NOMO-1 treated with dmso at 0.1 percent for 144 hours (cell line): ENCODE measurements around the gene HMG20A.
A peak's percentile ranks its signal among the peaks of the same experiment; 100 is the strongest.

Experiments
- DNase-seq: peaks from one replicate; lab custom pipeline; 2025; ENCODE audit not compliant: unreplicated experiment; lab: John Stamatoyannopoulos, UW

Gene HMG20A

DNA sequence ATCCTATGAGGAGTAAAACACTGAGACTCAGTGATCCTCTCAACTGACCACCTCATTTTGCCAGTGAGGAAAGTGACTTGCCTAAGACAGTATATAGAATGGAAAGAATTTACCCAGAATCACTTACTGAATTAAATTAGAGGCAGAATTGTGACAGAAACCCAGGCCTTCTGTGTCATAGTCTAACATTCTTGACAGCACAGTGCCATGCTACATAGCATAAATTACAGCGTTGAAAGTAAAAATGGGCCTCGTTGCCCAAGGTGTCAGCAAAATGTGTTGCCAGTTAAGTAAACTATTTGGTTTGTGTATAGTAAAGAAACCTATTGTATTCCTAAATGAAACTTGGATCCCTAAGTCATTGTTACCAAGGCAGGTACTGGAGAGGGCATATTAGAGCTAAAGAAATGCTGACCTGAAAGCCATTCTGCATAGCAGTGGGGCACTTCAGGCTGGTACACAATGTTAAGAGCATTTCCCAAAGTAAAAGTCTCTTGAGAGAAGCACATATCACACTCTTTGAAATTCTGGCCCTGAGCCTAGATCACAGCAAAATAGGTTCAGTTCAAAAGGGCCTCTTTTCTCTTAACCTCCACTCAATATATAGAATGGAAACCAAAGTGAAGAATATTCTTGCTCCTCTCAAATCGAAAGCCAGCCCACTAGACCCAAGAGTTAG, 53.8 kb downstream of the HMG20A start:
- no peak for DNase-seq

DNA sequence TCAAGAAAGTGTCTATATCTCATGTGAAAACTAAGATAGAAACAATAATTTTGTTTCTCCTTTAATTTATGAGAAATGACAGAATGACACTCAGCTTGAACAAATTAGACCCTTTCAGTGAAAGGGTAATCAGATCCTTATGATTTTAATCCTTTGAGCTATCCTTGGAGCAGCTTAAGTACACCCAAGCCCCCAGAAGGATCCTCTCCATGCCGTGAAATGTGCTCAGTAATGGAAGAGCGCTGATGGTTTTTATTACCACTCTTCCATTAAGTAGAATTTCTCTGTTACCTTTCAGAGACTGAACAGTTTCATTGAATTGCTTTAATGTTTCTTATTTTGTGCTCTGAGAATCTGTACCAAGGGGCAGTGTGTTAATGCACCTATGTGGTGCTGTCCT, 54.3 kb downstream of the HMG20A start:
- no peak for DNase-seq

DNA sequence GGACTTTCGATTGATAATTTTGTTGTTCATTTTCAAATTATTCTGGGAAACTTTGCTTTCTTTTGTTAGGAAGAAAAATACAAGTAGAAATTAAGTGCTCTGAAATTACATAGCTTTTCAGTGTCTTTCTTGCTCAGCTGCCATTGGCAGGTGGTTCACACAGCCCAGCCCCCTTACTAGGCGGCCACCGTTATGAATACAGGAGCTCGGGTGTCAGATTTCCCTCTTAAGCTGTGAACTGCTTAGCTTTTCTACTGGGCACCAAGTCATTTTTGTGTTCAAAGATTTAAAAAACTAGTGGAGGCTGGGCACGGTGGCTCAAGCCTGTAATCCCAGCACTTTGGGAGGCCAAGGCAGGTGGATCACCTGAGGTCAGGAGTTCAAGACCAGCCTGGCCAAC, 55.2 kb downstream of the HMG20A start:
- no peak for DNase-seq

DNA sequence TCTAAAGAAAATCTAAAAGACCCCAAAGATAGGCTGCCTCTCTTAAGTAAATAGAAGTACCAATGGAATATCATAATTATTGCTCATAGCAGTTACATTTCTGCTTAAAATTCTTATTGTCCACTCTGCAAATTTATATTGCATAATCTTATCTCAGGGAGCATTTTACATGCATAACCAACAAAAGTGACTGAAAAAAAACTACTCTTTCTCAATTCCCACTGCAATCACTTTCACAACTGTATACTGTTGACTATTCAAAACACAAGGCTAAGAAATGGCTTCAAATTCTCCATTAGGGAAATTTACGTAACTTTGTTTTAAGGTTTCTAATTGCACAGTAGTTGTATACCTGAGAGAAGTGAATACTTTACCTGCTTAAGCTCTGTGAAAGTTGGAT, 56.3 kb downstream of the HMG20A start:
- DNase-seq, result no peak

DNA sequence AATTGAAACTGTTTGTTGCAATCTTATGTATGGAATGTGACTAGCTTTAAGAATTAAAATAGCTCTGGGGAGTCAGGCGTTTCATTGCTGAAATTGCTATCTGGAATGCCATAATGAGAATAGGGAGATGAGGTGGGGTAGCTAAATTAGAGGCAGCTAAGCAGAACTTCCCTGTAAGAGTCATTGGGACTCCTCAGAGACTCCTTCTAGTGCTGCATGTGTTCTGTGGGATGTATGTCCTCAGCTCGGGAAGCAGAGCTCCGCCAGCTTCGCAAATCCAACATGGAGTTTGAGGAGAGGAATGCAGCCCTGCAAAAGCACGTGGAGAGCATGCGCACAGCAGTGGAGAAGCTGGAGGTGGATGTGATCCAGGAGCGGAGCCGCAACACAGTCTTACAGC, 57.4 kb downstream of the HMG20A start:
- DNase-seq, result no peak

DNA sequence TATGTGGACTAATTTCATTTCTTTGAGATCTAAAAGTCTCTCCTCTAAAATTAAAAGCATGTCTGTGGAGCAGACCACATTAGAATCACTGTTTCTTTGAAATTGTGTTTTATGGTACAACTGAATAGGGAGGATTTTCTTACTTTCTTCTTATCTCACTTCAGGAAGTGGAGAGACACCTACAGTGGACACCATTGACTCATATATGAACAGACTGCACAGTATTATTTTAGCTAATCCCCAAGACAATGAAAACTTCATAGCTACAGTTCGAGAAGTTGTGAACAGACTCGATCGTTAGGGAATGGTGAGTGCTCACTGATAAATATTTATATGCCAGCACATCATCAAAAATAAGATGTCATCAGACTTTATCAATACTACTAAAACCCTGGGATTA, 58.3 kb downstream of the HMG20A start:
- DNase-seq, result no peak

DNA sequence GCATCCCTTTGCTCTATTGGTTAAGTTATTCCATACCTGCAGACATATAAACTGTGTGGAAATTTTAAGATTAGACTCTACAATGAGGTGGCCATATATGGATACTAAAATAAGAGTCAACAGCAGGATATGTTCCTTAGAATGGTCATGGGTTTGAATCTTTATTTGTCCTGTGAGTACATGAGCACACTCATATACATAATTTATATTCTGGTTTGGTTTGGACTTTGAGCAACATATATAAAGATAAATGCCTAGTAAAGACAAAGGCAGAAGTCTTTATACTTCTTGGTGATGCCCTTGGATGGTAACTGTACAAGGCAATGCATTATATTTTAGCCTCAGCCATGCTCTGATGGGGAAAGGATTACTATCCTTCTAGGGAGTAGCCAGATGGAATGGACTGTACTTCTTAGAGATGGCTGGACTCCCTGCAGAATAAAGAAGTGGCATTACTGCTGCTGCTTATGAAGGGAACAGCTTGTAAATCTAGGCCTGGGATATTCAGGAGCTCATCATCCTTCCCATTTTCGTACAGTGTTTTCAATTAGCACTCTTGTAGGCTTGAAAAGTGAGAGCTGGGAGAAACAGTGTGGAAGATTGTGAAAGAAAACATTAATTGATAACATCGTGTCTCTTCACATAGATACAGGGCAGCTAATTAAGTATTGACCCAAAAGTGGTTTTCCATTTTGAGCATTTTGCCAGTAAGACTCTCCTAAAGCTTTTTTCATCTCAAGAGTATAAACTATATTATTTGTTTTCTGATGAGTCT, 60.4 kb downstream of the HMG20A start:
- no peak for DNase-seq

DNA sequence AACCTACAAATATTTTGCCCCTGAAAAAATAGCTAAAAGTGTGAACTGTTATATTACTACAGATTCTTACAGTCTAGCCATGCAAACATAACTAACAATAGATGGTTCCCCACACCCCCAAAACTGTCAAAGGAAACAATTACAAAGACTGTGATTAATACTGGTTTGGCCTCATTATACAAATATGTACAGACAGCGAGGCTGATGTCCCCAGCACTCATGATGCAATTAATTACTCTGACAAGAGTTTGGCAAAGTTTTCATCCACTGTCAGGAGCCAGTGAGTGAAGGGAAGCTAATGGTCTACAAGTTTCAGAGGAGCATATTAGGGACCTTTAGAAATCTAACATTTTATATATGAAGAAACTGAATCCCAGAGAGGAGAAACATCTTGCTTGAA, 61.0 kb downstream of the HMG20A start:
- DNase-seq, result no peak

DNA sequence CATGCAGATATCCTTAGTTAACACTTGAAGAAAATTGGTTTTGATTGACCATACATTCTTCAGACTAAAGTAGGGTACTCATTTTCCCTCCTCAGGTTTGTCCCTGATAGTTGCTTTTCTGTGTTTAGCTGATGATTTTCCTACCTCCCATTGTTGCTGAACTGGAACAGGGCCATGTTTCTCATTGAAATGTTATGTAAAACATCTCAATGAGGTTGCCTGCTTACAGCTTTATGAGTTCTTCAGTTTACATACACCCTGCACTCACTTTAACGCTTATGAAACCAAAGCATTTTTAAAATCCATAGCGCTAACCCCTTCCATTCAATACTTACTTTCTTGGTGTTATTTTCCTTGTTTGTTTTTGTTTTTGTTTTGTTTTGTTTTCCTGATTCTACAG, 61.9 kb downstream of the HMG20A start:
- no peak for DNase-seq

DNA sequence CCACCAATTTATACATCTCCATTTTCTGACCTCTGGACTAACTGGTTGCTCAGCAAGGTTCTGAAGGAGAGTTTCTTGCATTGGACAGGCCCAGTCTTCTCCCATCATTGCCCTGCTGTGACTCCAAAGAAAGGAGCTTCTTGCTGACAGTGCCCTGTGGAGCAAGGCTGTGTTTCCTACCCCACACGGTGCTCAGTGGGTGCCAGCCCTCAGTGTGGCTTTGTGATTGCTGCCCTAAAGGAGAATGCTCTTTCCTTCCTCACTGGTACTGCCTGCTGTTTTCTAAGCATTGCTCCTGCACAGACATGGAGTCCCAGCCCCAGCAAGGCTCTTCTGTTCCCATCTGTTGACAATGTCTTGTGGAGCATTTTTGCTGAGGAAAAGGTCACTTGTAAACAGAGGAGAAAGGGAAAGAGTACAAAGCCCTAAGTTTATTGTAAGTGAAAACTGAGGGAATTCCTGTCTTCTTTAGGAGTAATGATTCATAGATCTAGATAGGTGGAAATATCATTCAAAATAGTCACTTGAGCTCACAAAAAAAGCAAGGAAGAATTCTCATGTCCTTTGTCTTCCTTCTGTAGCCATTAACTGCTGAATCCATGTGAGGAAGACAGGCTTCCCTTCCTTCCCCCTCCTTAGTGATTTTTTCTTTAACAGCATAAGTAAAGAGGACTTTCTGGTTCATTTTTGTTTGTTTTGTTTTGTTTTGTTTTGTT, 62.9 kb downstream of the HMG20A start:
- DNase-seq, result no peak

DNA sequence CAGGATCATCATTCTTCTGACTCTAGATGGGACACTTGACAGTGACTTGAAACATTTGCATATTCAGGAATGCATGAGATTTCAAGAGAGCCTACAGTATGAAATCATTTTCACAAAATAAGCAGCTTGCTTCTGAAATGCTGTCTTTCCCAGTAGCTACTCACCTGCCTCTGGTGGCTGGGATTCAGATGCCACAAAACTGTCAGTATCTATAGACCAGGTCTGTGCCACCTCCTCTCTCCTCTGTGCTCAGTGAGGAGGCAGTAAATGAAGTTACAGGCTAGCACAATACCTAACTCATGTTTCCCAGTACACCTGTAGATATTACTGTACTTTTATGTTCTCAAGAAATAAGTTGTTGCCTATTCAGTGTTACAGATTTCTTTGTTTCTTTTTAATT, 64.3 kb downstream of the HMG20A start:
- no peak for DNase-seq

DNA sequence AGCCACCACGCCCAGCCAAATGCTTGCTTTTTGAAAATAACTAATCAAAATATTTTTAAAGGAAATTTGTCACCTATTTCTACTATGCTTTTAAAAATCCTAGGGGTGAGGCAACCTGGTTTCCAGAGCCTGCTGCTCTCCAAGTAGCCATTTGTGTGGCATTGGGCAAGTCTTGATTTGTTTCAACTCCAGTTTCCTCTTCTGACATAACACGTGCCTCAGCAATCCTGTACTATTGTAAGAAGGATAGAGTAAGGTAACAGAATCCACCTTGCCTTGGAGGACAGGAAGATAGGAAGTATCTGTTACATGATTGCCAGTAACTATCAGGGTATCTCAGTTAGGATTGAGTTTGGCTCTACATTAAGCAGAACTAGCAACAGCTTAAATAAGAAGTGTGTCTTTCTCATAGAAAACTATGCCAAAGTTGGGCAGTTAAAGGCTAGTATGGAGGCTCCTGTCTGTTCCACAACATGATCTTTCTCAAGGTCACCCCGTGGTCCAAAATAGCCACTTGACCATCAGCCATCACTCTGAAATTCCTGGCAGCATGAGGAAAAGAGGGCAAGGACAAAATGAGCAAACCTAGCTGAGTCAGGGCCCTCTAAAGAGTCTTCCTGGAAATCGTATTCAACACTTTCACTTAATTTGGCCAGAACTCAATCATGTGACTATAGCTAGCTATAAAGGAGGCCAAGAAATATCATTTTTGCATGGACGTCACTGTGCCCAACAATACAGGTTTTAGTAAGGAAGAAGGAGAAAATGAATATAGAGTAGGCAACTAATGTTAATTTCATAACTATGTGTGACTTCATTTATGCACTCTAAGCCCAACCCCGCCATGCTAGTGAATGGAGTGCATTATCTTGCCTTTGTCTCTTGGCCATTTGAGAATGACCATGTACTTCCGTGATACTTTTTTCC, 66.1 kb downstream of the HMG20A start:
- DNase-seq, result no peak

DNA sequence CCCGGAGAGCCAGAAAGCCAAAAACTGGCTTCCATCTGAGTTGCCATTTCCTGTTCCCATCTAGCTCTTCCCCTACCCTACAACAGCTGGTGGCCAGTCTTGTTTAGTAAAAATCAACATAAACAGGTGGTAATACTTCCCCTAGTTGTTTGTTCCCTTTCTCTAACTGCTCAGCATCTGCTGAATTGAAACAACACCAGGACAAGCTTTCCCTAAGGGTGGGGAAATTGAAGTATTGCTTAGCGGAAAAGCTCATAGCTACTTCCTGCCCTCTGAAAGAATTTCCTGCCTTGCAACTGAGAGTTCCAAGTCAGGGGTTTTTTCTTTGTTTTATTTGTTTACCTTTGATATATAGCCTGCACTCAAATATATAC, 66.8 kb downstream of the HMG20A start:
- DNase-seq, result no peak

DNA sequence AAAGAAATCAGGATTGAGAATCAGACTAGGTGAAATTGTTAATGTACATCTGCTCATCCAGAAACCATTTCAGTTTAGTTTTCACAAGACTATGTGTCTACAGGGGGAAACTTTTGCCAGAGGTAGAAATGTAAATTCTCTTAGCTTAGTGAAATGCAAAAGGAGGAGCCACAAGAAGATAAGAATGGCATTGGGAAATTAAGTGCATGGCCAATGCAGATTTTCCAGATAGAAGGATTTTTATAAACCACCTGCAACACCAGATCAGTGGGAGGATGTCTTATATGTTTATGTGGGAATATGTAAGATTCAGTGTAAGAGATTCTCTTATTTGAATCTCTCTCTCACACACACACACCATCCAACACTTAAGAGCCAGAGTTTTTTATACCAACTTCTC, 67.2 kb downstream of the HMG20A start:
- no peak for DNase-seq

DNA sequence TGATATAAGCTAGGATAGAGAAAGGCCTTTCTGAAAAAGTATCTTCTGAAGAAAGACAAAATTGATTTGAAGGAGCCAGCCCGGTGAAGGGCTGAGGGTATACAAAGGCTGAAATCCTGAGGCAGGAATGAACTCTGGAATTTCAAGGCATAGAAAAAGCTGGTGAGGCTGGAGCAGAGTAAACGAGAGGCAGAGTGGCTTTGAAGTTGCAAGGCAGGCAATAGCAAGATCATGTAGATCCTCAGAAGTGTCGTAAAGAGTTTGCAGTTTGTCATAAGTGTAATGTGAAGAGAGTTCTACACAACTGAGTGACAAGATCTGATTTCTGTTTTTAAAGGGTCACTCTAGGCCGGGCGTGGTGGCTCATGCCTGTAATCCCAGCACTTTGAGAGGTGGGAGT, 69.0 kb downstream of the HMG20A start:
- no peak for DNase-seq

DNA sequence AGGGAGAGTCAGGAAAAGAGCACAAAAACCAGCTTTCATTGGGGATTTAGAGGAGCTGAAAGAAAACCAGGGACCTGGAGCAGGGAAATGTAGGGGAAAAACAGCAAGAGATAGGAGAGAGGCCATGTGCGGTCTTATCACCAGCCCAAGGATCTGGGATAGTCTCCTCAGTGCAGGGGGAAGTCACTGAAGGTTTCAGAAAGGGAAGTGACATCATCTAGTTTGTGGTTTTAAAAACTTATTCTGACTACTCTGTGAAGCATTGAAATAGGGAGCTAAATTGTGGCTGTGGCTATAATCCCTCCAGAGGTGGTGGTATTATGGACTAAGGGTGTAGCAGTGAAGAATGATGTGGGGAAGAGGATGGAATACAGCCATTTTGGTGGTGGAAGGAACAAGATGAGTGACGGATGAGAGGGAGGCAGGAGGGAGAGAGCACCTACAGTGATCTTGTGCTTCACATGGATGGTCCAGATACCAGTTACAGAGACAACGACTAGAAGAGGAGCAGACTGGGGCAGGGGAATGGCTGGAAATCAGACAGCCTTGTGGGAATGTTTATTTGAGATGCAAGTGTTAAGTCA, 72.7 kb downstream of the HMG20A start:
- peak; percentile 30 for DNase-seq

DNA sequence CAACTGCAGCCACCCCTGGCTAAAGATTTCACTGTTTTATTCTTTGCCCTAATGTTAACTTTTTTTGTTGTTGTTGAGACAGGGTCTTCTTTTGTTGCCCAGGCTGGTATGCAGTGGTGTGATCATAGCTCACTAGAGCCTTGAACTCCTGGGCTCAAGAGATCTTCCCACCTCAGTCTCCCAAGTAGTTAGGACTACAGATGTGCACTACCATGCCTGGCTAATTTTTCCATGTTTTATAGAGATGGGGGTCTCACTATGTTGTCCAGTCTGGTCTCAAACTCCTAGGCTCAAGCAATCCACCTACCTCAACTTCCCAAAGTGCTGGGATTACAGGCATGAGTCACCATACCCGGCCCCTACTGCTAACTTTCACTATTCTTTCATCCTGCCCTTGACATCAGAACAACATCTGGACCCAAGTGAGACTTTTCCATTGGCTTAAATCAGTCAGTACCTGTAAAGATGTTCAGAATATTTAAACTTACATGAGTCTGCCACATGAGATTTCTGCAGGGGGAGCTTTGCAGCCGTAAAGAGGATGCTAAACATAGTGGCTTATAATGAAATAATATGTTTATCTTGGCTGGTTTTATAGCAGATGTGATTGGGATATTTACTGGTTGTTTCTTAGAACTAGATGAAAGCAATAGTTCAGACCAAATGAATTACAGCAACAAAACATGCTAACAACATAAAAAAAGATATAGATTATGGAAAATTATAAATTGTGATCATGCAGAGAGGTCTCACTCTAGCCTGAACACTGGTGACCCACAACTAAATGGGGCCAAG, 73.6 kb downstream of the HMG20A start:
- no peak for DNase-seq

DNA sequence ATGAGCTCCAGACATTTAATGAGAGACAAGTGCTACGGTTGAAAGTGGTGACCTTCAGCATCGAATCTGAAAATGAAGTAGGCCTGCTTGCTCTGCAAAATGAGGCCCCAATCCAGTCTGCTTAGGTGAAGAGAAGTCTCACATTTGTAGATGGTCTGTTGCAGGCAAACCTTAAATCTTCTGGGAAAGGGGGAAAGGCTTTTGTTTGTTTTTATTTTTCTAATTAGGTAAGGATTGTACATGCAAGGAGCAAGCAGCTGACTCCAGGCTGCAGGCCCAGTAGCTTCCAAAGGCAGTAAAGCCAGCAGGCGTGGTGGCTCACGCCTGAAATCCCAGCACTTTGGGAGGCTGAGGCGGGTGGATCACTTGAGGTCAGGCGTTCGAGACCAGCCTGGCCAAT, 74.3 kb downstream of the HMG20A start:
- DNase-seq, result no peak

DNA sequence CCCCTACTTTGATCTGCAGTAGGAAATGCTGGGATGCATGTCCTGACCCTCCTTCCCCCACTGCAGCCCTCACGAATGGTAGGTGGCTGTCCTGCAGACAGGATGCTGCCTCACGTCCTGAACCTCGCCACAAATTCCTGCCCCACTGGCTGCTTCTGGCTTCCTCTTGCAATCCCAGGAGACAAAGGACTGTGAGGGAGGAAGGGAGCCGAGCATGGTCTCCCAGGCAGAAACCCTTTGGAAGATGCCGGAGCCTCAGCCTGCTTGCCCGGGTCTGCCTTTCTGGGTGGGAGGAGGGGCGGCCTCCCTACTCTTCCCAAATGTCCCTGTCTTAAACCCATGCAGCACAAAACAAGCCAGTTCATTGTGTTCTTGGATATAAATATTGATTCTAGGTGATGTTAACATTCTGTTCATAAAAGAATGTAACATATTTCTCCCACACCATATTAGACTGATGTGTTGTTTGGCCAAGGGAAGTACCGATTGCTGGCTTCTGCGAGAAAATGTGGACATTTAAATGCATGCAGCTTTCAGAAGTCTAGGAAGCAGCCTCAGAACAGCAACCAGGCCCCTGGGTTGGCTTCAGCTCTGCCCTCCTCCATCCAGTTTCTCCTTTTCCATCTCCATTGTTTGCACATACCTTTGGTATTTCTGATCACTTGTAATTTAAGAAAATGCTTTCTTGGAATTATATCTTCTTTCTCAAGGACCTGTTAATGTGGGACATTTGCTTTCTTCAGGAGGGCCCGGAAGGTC, 75.3 kb downstream of the HMG20A start:
- no peak for DNase-seq
